DOHH2 (cell line): ENCODE measurements around the gene LRMDA.

Experiments used
- EZH2phosphoT487 ChIP-seq: fragments of 200-600 bp; sonication (generic); IDR thresholded peaks from 2 replicates; pipeline ENCODE4 v1.6.1; 2017; ENCODE audit warnings: borderline replicate concordance, mild to moderate bottlenecking, antibody characterized with exemption, low read length, moderate library complexity, mixed read lengths
- TF ChIP-seq, protein P1 (sequence below): fragments of 200-600 bp; sonication (generic); IDR thresholded peaks from one replicate; pipeline ENCODE4 v1.5.1; 2014; ENCODE audit warnings: antibody characterized with exemption, mild to moderate bottlenecking, low read depth, low read length; ENCODE audit not compliant: poor library complexity, severe bottlenecking

DNA sequence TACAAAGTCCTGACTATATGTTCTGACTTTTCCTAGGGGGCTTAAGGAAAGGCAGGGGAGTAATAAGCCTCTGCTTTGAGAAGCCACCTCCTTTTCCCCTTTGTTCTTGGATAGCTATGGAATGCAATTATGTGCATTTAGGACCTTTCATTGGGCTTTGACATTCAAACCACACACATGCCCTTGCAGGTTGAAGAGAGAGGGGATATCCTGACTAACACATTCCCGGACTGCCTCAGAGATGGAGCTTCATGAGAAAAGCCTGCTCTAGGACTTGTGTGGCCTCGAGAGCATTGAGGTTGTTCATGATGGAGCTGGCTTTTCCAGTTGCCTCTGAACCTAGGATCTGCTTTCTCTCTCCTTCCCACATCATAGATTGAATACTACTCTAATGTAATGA is 694.5 kb downstream of the LRMDA start:
- TF ChIP-seq, protein P1, sequence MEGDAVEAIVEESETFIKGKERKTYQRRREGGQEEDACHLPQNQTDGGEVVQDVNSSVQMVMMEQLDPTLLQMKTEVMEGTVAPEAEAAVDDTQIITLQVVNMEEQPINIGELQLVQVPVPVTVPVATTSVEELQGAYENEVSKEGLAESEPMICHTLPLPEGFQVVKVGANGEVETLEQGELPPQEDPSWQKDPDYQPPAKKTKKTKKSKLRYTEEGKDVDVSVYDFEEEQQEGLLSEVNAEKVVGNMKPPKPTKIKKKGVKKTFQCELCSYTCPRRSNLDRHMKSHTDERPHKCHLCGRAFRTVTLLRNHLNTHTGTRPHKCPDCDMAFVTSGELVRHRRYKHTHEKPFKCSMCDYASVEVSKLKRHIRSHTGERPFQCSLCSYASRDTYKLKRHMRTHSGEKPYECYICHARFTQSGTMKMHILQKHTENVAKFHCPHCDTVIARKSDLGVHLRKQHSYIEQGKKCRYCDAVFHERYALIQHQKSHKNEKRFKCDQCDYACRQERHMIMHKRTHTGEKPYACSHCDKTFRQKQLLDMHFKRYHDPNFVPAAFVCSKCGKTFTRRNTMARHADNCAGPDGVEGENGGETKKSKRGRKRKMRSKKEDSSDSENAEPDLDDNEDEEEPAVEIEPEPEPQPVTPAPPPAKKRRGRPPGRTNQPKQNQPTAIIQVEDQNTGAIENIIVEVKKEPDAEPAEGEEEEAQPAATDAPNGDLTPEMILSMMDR: no peak
- no peak for TF ChIP-seq EZH2phosphoT487
